ENCODE results near the gene SIAH2. TPM values are rescaled to one million over a fixed set of nuclear protein-coding genes. Genes with fewer than 3 reads are reported as not detected.
A peak's percentile ranks its signal among the peaks of the same experiment; 100 is the strongest.

Gene SIAH2
- total RNA-seq, 6 experiments from 2014 or later, result 20.5 to 53.0 (median 36.5) TPM

DNA sequence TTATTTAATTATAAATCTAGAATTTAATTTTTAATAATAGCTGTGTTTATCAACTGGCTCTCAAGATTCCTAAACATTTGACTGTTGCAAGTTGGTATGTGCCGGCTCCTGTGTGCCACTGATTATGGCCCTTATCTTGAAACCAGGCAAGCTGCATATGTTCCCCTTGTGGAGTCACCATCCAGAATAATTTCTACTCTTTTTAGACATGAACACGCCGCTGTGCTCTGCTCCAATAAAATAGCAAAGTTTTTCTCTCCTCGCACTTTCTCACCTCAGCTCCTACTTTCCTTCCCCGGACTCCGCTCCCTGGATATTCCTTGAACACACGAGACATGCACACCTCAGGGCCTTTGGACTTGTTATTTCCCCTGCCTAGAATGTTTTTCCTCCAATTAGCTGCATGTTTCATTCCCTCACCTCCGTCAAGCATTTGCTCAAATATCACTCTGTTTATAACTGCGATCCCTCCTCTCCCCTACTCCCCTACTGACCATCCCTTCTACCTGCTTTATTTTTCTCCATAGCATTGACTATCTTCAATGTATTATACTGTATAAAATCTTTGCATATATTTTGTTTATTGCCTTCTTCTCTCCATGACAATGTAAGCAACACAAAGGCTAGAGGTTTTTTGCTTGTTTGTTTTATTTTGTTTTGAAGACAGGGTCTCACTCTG lies 33.1 kb downstream of the SIAH2 start:
- Histone ChIP-seq H3K4me1 (peaks cover 0 to 46% (median 16%) of the 10 kb centered on the region in 4 donors), H3K9me3 (no peaks in the 10 kb centered on the region), H3K27ac (peak overlapping the region in 2 of 3 donors; percentile 38 to 76), H3K36me3 (no peaks in the 10 kb centered on the region), H3K27me3 (no peaks in the 10 kb centered on the region), H3K4me3 (no peak overlapping the region)
- TF ChIP-seq POLR2A (IDR thresholded peaks at IDR 0.05) (no peak), CTCF (IDR thresholded peaks at IDR 0.05) (no peak)
- ATAC-seq (no peak), DNase-seq (no peak)
- intact Hi-C loops (cut with DNase I), result loop anchor here in 1 of 2 donors (10.0 kb wide), 1 partner anchor 55 kb away; no protein-coding TSS in a partner anchor
- WGBS (ENCODE audit: insufficient coverage, low coverage, low lambda C conversion rate, missing lambda C conversion rate), result 83% methylated on average over 8 of the region's 9 CpGs

- Histone ChIP-seq H3K9me3 (no peaks in the 10 kb centered on the region), H3K27ac (peak overlapping the region in 2 of 3 donors; percentile 38 to 76), H3K4me1 (peaks cover 0 to 28% (median 11%) of the 10 kb centered on the region in 4 donors), H3K27me3 (no peaks in the 10 kb centered on the region), H3K36me3 (no peaks in the 10 kb centered on the region), H3K4me3 (no peak overlapping the region)
- WGBS (ENCODE audit: insufficient coverage, low coverage, low lambda C conversion rate, missing lambda C conversion rate), result 60% methylated on average over 11 of the region's 19 CpGs
- TF ChIP-seq POLR2A (IDR thresholded peaks at IDR 0.05) (peak; percentile 56), CTCF (IDR thresholded peaks at IDR 0.05) (no peak)
- ATAC-seq (peak; percentile 60 to 76 (median 67)), DNase-seq (peak; percentile 59 to 74 (median 61))
- intact Hi-C loops (cut with DNase I), result loop anchor here in 1 of 2 donors (10.0 kb wide), 1 partner anchor 57 kb away; no protein-coding TSS in a partner anchor
Measured at GRCh38 chr3:150727653-150728502, 35.1 kb downstream of the SIAH2 start.

- intact Hi-C loops (cut with DNase I), result loop anchor here in 1 of 2 donors (10.0 kb wide), 1 partner anchor 59 kb away; no protein-coding TSS in a partner anchor
- Histone ChIP-seq H3K9me3 (no peaks in the 10 kb centered on the region), H3K36me3 (no peaks in the 10 kb centered on the region), H3K4me1 (peaks cover 0 to 28% (median 11%) of the 10 kb centered on the region in 4 donors), H3K27ac (no peak overlapping the region), H3K27me3 (no peaks in the 10 kb centered on the region), H3K4me3 (no peak overlapping the region)
- 69% methylated on average over 3 of the region's 7 CpGs for WGBS (ENCODE audit: insufficient coverage, low coverage, low lambda C conversion rate, missing lambda C conversion rate)
- DNase-seq (no peak), ATAC-seq (no peak)
- TF ChIP-seq CTCF (IDR thresholded peaks at IDR 0.05) (no peak), POLR2A (IDR thresholded peaks at IDR 0.05) (no peak)
Measured at GRCh38 chr3:150725548-150725947, 37.4 kb downstream of the SIAH2 start.

DNA sequence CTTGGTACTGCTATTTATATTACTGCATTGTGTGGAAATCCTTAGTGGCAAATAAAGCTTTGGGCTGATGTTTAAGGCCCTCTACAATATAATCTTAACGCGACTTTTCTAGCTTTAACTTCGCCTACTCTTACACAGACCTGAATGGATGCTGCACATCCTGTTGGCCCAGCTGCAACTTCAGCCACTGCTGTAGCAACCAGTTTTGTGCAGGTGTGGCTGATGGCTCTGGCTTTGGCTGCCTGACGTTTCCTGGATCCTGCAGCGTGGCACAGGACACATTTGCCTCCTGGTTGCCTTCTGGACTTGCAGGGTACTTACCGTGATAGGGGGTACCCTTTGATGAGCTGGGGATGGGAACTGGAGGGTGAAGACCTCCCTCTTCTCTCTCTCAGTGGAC lies 39.0 kb downstream of the SIAH2 start:
- H3K4me3 ChIP-seq, result no peak overlapping the region
- DNase-seq, result no peak
- WGBS (ENCODE audit: insufficient coverage, low coverage, low lambda C conversion rate, missing lambda C conversion rate), result 76% methylated on average over 4 of the region's 6 CpGs
- no peak for ATAC-seq
- peaks cover 0 to 14% (median 7%) of the 10 kb centered on the region in 4 donors for H3K4me1 ChIP-seq
- H3K27ac ChIP-seq, result no peak overlapping the region
- no peaks in the 10 kb centered on the region for H3K27me3 ChIP-seq
- H3K9me3 ChIP-seq, result no peaks in the 10 kb centered on the region
- no peak for TF ChIP-seq POLR2A (IDR thresholded peaks at IDR 0.05)
- no peak for TF ChIP-seq CTCF (IDR thresholded peaks at IDR 0.05)
- intact Hi-C loops (cut with DNase I), result loop anchor here (5.0 to 10.0 kb wide), 2 partner anchors 61 to 138 kb away; no protein-coding TSS in a partner anchor
- H3K36me3 ChIP-seq, result no peaks in the 10 kb centered on the region

Data from right lobe of liver (tissue), 6 donors.